GM06990 (cell line): ENCODE measurements around the gene SCGB1C2.

Experiments used
- DNase-seq: peaks from one replicate; pipeline ENCODE4 v3.0.0-alpha.2; 2011; ENCODE audit not compliant: insufficient read length; ENCODE audit errors: extremely low read depth
- H3K27me3 ChIP-seq: replicated peaks from 2 replicates; pipeline ENCODE4 v1.6.0; 2011; ENCODE audit warnings: low read length; ENCODE audit not compliant: control insufficient read depth, insufficient read depth
- H3K36me3 ChIP-seq: 2 replicates; pipeline ENCODE4 v1.5.1; 2011; ENCODE audit warnings: low read length; ENCODE audit not compliant: control insufficient read depth, insufficient read depth
- H3K4me3 ChIP-seq: replicated peaks from 2 replicates; pipeline ENCODE4 v1.5.1; 2011; ENCODE audit warnings: low read depth, mild to moderate bottlenecking, control low read depth, low read length
- TF ChIP-seq, protein P1 (sequence below): IDR thresholded peaks from 2 replicates; pipeline ENCODE4 v1.5.1; 2011; ENCODE audit warnings: low read length, control low read depth, mild to moderate bottlenecking, inconsistent platforms; ENCODE audit not compliant: insufficient read depth, poor library complexity, severe bottlenecking

SCGB1C2 gene

GRCh38 chr17:146546-146945 is 9.2 kb downstream of the SCGB1C2 start:
- TF ChIP-seq, protein P1, sequence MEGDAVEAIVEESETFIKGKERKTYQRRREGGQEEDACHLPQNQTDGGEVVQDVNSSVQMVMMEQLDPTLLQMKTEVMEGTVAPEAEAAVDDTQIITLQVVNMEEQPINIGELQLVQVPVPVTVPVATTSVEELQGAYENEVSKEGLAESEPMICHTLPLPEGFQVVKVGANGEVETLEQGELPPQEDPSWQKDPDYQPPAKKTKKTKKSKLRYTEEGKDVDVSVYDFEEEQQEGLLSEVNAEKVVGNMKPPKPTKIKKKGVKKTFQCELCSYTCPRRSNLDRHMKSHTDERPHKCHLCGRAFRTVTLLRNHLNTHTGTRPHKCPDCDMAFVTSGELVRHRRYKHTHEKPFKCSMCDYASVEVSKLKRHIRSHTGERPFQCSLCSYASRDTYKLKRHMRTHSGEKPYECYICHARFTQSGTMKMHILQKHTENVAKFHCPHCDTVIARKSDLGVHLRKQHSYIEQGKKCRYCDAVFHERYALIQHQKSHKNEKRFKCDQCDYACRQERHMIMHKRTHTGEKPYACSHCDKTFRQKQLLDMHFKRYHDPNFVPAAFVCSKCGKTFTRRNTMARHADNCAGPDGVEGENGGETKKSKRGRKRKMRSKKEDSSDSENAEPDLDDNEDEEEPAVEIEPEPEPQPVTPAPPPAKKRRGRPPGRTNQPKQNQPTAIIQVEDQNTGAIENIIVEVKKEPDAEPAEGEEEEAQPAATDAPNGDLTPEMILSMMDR, result no peak
- Histone ChIP-seq H3K36me3 (no peaks in the 10 kb centered on the region), H3K27me3 (no peaks in the 10 kb centered on the region; the same call in none of the 2 replicates), H3K4me3 (no peak overlapping the region)
- no peak for DNase-seq

GRCh38 chr17:146983-147761 is 9.8 kb downstream of the SCGB1C2 start:
- H3K27me3 ChIP-seq, result no peaks in the 10 kb centered on the region; the same call in none of the 2 replicates
- TF ChIP-seq, protein P1, result no peak
- DNase-seq, result no peak
- no peaks in the 10 kb centered on the region for H3K36me3 ChIP-seq
- H3K4me3 ChIP-seq, result no peak overlapping the region

DNA sequence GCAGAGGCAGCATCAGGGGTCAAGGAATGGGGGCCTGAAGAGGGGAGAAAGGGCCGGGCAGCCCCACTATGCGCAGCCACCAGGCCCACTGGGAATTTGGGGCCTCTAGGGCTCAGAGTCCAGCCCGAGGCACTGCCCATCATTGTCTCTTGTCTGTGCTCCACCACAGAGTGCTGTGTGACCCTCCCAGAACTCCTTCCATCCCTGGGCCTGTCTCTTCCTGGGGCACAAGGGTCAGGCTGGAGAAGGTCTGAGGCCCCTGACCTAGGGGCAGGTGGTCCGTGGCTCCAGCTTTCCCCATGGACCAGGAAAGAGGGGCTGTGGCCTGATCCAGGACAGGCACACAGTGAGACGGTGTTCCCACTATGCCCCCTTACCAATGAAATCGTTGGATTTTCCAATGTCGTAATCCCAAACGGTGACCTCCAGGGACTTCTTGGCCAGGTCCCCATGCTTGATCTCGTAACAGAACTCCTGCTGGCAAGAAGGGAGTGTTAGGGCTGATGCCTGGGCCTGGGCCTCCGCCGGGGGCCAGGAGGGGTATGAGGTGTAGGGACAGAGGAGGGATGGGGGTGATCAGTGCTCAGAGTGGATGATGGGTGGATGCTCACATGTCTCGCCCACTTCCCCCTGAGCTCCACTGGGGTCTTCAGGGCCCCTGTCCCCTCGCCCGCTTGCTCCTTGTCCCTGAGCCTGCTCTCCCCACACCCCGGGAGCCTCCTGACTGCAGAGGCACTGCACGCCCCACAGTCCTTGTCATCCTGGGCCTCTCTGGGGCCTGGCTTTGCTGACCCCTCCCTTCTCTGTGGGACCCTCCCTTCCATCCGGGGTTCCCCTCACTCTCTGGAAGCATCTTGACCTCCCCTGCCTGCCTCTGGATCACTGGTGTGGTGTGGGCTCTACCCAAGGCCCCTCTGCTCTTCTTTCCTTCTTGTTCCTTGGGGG is 10.7 kb downstream of the SCGB1C2 start:
- DNase-seq, result no peak
- TF ChIP-seq, protein P1, result no peak
- no peak overlapping the region for H3K4me3 ChIP-seq
- no peaks in the 10 kb centered on the region for H3K36me3 ChIP-seq
- no peaks in the 10 kb centered on the region; the same call in none of the 2 replicates for H3K27me3 ChIP-seq

GRCh38 chr17:148757-149156 is 11.4 kb downstream of the SCGB1C2 start:
- no peaks in the 10 kb centered on the region for H3K36me3 ChIP-seq
- H3K27me3 ChIP-seq, result no peaks in the 10 kb centered on the region; the same call in none of the 2 replicates
- DNase-seq, result no peak
- TF ChIP-seq, protein P1, result no peak
- H3K4me3 ChIP-seq, result no peak overlapping the region

GRCh38 chr17:149231-149630 is 11.9 kb downstream of the SCGB1C2 start:
- no peak for DNase-seq
- TF ChIP-seq, protein P1, result no peak
- H3K27me3 ChIP-seq, result no peaks in the 10 kb centered on the region; the same call in none of the 2 replicates
- H3K4me3 ChIP-seq, result no peak overlapping the region
- no peaks in the 10 kb centered on the region for H3K36me3 ChIP-seq
